PFSK-1 (cell line): Measurements from ENCODE around the gene CENPE.

ENCODE experiments used
- FOXP2 ChIP-seq: optimal IDR thresholded peaks from 2 replicates; pipeline ENCODE3; 2011; ENCODE audit warnings: borderline replicate concordance, control low read depth, inconsistent platforms; ENCODE audit not compliant: insufficient read depth; ENCODE audit errors: extremely low read length, extremely low read depth
- POLR2AphosphoS5 ChIP-seq: IDR thresholded peaks from 2 replicates; pipeline ENCODE4 v1.6.1; 2012; ENCODE audit warnings: low read depth, mild to moderate bottlenecking, control low read depth, low read length, moderate library complexity
- REST ChIP-seq, 2 experiments: IDR thresholded peaks; 2 replicates each; pipeline versions ENCODE4 v1.6.1 to v1.8.0; 2011 to 2012; ENCODE audit warnings: low read depth in 2 of 2, low read length in 2 of 2, control low read depth in 1 of 2, inconsistent platforms in 1 of 2, mild to moderate bottlenecking in 1 of 2, moderate library complexity in 1 of 2; ENCODE audit not compliant: insufficient read depth in 1 of 2

- TF ChIP-seq POLR2AphosphoS5 (no peak), FOXP2 (no peak), REST (IDR thresholded peaks at IDR 0.05; ENCODE audit: insufficient read depth in 1 of 2, low read depth in 2 of 2, low read length in 2 of 2) (no peak)
Observed at GRCh38 chr4:103199009-103199408, 866 bp upstream of the CENPE start.
